Activated CD8-positive, alpha-beta T cell treated with anti-CD3 and anti-CD28 coated beads, Interleukin-2, amount 10 ng/mL, durations not matched to agents 7 days and 5 days (primary cell): Measurements from ENCODE around the gene GNA12. TPM values are rescaled to one million over a fixed set of nuclear protein-coding genes. Genes with fewer than 3 reads are reported as not detected.
"Not testable (repeated sequence)": the region's sequence is repeated elsewhere in the genome, so short reads cannot be mapped to it uniquely, and the experiment has no call there.

Experiments
- ATAC-seq: fragments of 150-1000 bp; cut with Tn5 transposase; one replicate; pipeline ENCODE4 v1.10.0; 2021; ENCODE audit warnings: moderate library complexity
- CTCF ChIA-PET: fragments of 350-600 bp; sonication (Branson Sonifier 250); formaldehyde crosslinking; loops from one replicate; lab custom pipeline; 2021; ENCODE audit warnings: antibody characterized with exemption; lab: Charles Lee
- POLR2A ChIA-PET: fragments of 350-600 bp; sonication (Branson Sonifier 250); formaldehyde crosslinking; loops from one replicate; lab custom pipeline; 2021; ENCODE audit warnings: antibody characterized with exemption; lab: Charles Lee
- DNase-seq: peaks from one replicate; pipeline ENCODE4 v3.0.0-alpha.2; 2020
- H3K27ac Mint-ChIP-seq: one replicate; pipeline ENCODE4 v1.8.0; 2021; ENCODE audit warnings: mild to moderate bottlenecking, mixed read lengths
- H3K27me3 Mint-ChIP-seq: one replicate; pipeline ENCODE4 v1.8.0; 2021; ENCODE audit warnings: low read depth, mixed read lengths
- H3K36me3 Mint-ChIP-seq: one replicate; pipeline ENCODE4 v1.8.0; 2021; ENCODE audit warnings: low read depth, mixed read lengths
- H3K4me1 Mint-ChIP-seq: one replicate; pipeline ENCODE4 v1.8.0; 2021; ENCODE audit warnings: low read depth, mixed read lengths
- H3K4me3 Mint-ChIP-seq: one replicate; pipeline ENCODE4 v1.8.0; 2021; ENCODE audit warnings: mild to moderate bottlenecking, mixed read lengths
- H3K9me3 Mint-ChIP-seq: one replicate; pipeline ENCODE4 v1.8.0; 2022; ENCODE audit warnings: mixed read lengths; ENCODE audit not compliant: insufficient read depth
- total RNA-seq, 2 experiments: library from RNA; stranded (reverse); gene quantifications; one replicate each; pipeline ENCODE4 v1.2.3, GENCODE V29; 2021

Gene GNA12
- total RNA-seq, 2 experiments from 2014 or later, result 17.9 to 18.1 TPM

DNA sequence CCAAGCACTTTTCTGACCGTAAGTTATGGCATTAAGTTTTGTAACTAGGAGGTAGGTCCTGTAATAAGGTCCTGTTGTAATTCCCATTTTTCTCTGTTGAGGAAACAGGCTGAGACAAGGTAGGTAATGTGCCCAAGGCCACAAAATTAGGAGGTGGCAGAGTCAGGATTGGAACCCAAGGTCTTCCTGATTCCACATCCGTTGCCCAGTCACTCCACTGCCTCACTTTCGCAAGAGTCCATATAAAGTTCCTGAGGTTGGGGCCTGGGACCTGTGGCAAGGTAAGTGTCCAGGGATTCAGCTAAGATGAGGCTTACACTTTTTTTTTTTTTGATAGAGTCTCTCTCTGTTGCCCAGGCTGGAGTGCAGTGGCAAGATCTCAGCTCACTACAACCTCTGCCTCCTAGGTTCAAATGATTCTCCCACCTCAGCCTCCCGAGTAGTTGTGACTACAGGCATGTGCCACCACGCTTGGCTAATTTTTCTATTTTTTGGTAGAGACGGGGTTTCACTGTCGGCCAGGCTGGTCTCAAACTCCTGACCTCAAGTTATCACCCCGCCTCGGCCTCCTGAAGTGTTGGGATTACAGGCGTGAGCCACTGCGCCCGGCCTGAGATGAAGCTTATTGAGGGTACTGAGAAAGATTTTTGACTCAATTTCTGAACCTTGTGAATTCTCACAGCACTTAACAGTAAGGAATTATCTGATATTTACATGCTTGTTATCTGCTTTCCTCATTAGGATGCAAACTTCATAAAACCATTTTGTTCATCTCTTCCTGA lies 20.3 kb upstream of the GNA12 start:
- Mint-ChIP-seq H3K9me3 (no peaks in the 10 kb centered on the region), H3K36me3 (no peaks in the 10 kb centered on the region), H3K4me3 (peak overlapping the region; percentile 64), H3K27ac (peak overlapping the region; percentile 86), H3K27me3 (peaks cover 12% of the 10 kb centered on the region), H3K4me1 (peaks cover 28% of the 10 kb centered on the region)
- DNase-seq (no peak), ATAC-seq (no peak)
- CTCF ChIA-PET, result interaction anchor here (0.6 to 3.3 kb wide), 46 partner anchors 9 to 1032 kb away, joined by 3 to 23 read pairs (median 4); partner anchors contain the start of gene SDK1
- POLR2A ChIA-PET, result interaction anchor here (0.6 to 0.9 kb wide), 3 partner anchors 16 to 1911 kb away, joined by 3 to 4 read pairs (median 3); partner anchors contain the start of gene AP5Z1

DNA sequence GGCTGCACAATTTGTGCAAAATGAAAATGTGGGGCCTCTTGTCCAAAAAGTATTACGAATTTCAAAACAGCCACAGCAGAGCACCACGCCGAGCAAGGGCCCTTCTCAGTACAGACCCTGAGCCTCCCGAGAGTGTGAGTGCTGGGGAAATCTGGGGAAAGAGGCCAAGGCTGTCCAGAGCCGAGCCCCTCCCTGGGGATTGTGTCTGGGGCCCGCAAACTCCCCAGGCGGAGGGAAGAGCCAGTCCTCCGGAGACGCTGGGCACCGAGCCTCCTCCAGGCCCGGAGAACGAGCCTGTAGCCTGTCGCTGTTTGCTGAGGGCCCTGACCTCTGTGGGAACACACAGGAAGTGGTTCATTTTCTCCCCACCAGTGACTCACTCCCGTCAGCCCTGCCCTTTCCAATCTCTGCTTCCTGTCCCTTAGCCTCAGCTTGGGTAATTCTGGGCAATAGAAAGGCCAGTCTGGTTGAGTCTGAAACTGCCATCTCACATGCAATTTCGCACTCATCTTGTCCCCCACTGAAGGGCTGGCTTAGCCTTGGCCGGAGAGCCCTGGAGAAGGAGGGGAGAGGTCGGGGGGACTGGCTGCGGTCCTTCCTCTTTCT lies 19.5 kb upstream of the GNA12 start:
- POLR2A ChIA-PET, result interaction anchor here (0.6 to 0.9 kb wide), 2 partner anchors 15 to 365 kb away, joined by 3 to 4 read pairs; no protein-coding TSS in a partner anchor
- Mint-ChIP-seq H3K36me3 (no peaks in the 10 kb centered on the region), H3K4me1 (peaks cover 28% of the 10 kb centered on the region), H3K27ac (peak overlapping the region; percentile 86), H3K27me3 (peaks cover 12% of the 10 kb centered on the region), H3K4me3 (peak overlapping the region; percentile 64), H3K9me3 (no peaks in the 10 kb centered on the region)
- CTCF ChIA-PET, result interaction anchor here (0.7 to 3.3 kb wide), 15 partner anchors 9 to 292 kb away, joined by 3 to 23 read pairs (median 8); no protein-coding TSS in a partner anchor
- DNase-seq (peak; percentile 90), ATAC-seq (peak; percentile 91)

- Mint-ChIP-seq H3K36me3 (no peaks in the 10 kb centered on the region), H3K4me3 (peak overlapping the region; percentile 64), H3K27me3 (peaks cover 15% of the 10 kb centered on the region), H3K27ac (peak overlapping the region; percentile 86), H3K4me1 (peaks cover 28% of the 10 kb centered on the region), H3K9me3 (no peaks in the 10 kb centered on the region)
- ChIA-PET CTCF (no interaction called here), POLR2A (no interaction called here)
- ATAC-seq (peak; percentile 55), DNase-seq (peak; percentile 74)
These were observed 18.8 kb upstream of the GNA12 start for GRCh38 chr7:2862831-2863361.

- DNase-seq (no peak), ATAC-seq (no peak)
- no peak overlapping the region for H3K4me3 Mint-ChIP-seq
- POLR2A ChIA-PET, result interaction anchor here (0.6 kb wide), 1 partner anchor 426 kb away, joined by 5 read pairs; no protein-coding TSS in a partner anchor
- CTCF ChIA-PET, result no interaction called here
- no peak overlapping the region for H3K27ac Mint-ChIP-seq
- no peaks in the 10 kb centered on the region for H3K9me3 Mint-ChIP-seq
- H3K4me1 Mint-ChIP-seq, result peaks cover 28% of the 10 kb centered on the region
- H3K27me3 Mint-ChIP-seq, result peaks cover 10% of the 10 kb centered on the region
- no peaks in the 10 kb centered on the region for H3K36me3 Mint-ChIP-seq
These were observed 17.4 kb upstream of the GNA12 start for GRCh38 chr7:2861509-2861908.

- POLR2A ChIA-PET, result no interaction called here
- no peaks in the 10 kb centered on the region for H3K36me3 Mint-ChIP-seq
- no peak overlapping the region for H3K27ac Mint-ChIP-seq
- peaks cover 13% of the 10 kb centered on the region for H3K27me3 Mint-ChIP-seq
- no peak overlapping the region for H3K4me3 Mint-ChIP-seq
- H3K9me3 Mint-ChIP-seq, result no peaks in the 10 kb centered on the region
- CTCF ChIA-PET, result interaction anchor here (1.6 kb wide), 1 partner anchor 9 kb away, joined by 4 read pairs; no protein-coding TSS in a partner anchor
- DNase-seq (no peak), ATAC-seq (no peak)
- H3K4me1 Mint-ChIP-seq, result peaks cover 28% of the 10 kb centered on the region
These were observed 16.6 kb upstream of the GNA12 start for GRCh38 chr7:2860627-2861133.

DNA sequence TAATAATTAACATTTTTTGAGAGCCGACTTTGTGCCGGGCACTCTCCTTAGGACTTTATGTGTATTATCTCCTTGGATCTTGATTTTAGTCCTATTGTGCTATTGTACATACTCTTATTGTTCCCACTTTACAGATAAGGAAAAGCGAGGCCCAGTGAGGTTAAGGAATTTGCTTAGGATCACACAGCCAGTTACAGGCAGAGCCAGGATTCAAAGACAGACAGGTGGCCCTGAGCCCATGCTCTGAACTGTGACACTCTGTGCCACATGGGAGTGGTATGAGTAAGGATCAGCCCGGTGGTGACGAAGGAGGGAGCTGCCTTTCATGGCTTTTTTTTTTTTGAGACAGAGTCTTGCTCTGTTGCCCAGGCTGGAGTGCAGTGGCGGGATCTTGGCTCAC lies 15.8 kb upstream of the GNA12 start:
- no peaks in the 10 kb centered on the region for H3K9me3 Mint-ChIP-seq
- peaks cover 27% of the 10 kb centered on the region for H3K4me1 Mint-ChIP-seq
- H3K4me3 Mint-ChIP-seq, result no peak overlapping the region
- peaks cover 13% of the 10 kb centered on the region for H3K27me3 Mint-ChIP-seq
- ChIA-PET CTCF (interaction anchor here (1.6 kb wide), 1 partner anchor 8 kb away, joined by 4 read pairs; no protein-coding TSS in a partner anchor), POLR2A (no interaction called here)
- ATAC-seq, result no peak
- DNase-seq, result no peak
- H3K27ac Mint-ChIP-seq, result no peak overlapping the region
- no peaks in the 10 kb centered on the region for H3K36me3 Mint-ChIP-seq

DNA sequence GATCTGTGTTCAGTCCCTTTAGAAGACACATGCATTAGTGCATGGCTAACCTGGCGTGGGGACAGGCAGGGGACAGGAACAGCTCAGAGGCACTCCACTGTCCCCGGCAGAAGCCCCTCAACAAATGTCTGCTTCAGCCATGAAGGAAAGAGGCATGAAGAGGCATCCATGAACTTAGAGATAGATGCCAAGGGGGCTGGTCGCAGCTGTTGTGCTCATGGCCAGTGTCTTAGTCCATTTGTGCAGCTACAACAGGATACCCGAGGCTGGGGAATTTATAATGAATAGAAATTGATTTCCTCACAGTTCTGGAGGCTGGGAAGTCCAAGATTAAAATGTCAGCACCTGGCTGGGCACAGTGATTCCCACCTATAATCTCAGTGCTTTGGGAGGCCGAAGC lies 14.5 kb upstream of the GNA12 start:
- Mint-ChIP-seq H3K27ac (no peak overlapping the region), H3K9me3 (no peaks in the 10 kb centered on the region), H3K4me3 (no peak overlapping the region), H3K36me3 (no peaks in the 10 kb centered on the region), H3K4me1 (peaks cover 15% of the 10 kb centered on the region), H3K27me3 (peaks cover 13% of the 10 kb centered on the region)
- ATAC-seq (no peak), DNase-seq (no peak)
- CTCF ChIA-PET, result no interaction called here
- POLR2A ChIA-PET, result no interaction called here

- Mint-ChIP-seq H3K27me3 (peaks cover 13% of the 10 kb centered on the region), H3K36me3 (no peaks in the 10 kb centered on the region), H3K4me1 (peaks cover under 1% of the 10 kb centered on the region), H3K4me3 (no peak overlapping the region), H3K27ac (no peak overlapping the region), H3K9me3 (no peaks in the 10 kb centered on the region)
- CTCF ChIA-PET, result no interaction called here
- POLR2A ChIA-PET, result interaction anchor here (0.6 kb wide), 1 partner anchor 29 kb away, joined by 5 read pairs; no protein-coding TSS in a partner anchor
- no peak for ATAC-seq
- DNase-seq, result no peak
These were observed 12.5 kb upstream of the GNA12 start for GRCh38 chr7:2856388-2857169.

GRCh38 chr7:2855386-2855785 lies 11.3 kb upstream of the GNA12 start:
- Mint-ChIP-seq H3K4me3 (no peak overlapping the region), H3K9me3 (no peaks in the 10 kb centered on the region), H3K4me1 (peaks cover 6% of the 10 kb centered on the region), H3K36me3 (no peaks in the 10 kb centered on the region), H3K27me3 (peaks cover 9% of the 10 kb centered on the region), H3K27ac (no peak overlapping the region)
- CTCF ChIA-PET, result interaction anchor here (1.8 kb wide), 1 partner anchor 9 kb away, joined by 6 read pairs; no protein-coding TSS in a partner anchor
- no peak for ATAC-seq
- POLR2A ChIA-PET, result interaction anchor here (0.6 to 0.7 kb wide), 2 partner anchors 17 to 23 kb away, joined by 3 read pairs; no protein-coding TSS in a partner anchor
- DNase-seq, result no peak

- POLR2A ChIA-PET, H3K9me3 Mint-ChIP-seq, H3K27ac Mint-ChIP-seq, ATAC-seq, H3K4me3 Mint-ChIP-seq, H3K27me3 Mint-ChIP-seq, H3K36me3 Mint-ChIP-seq, H3K4me1 Mint-ChIP-seq, DNase-seq: not testable (repeated sequence)
- CTCF ChIA-PET, result interaction anchor here (3.0 kb wide), 1 partner anchor 11 kb away, joined by 23 read pairs; no protein-coding TSS in a partner anchor
These were observed 9.4 kb upstream of the GNA12 start for GRCh38 chr7:2853552-2853951.

- Mint-ChIP-seq H3K27ac (no peak overlapping the region), H3K27me3 (peaks cover 3% of the 10 kb centered on the region), H3K4me1 (peaks cover 6% of the 10 kb centered on the region), H3K36me3 (no peaks in the 10 kb centered on the region), H3K9me3 (no peaks in the 10 kb centered on the region), H3K4me3 (no peak overlapping the region)
- ChIA-PET CTCF (interaction anchor here (3.0 kb wide), 1 partner anchor 12 kb away, joined by 23 read pairs; no protein-coding TSS in a partner anchor), POLR2A (no interaction called here)
- DNase-seq (no peak), ATAC-seq (no peak)
These were observed 9.0 kb upstream of the GNA12 start for GRCh38 chr7:2853147-2853546.
